NOMO-1 treated with DMSO at 0.1 percent for 48 hours (cell line): ENCODE data around the gene TNKS1BP1.

Experiments used
- DNase-seq: peaks from one replicate; lab custom pipeline; 2025; ENCODE audit not compliant: unreplicated experiment; lab: John Stamatoyannopoulos, UW

TNKS1BP1 gene

GRCh38 chr11:57313071-57313787 lies 11.5 kb downstream of the TNKS1BP1 start:
- no peak for DNase-seq

- DNase-seq: no peak
These were observed 12.2 kb downstream of the TNKS1BP1 start for GRCh38 chr11:57312511-57313021.

GRCh38 chr11:57311109-57311936 lies 13.4 kb downstream of the TNKS1BP1 start:
- DNase-seq: peak; percentile 74

- no peak for DNase-seq
These were observed 14.1 kb downstream of the TNKS1BP1 start for GRCh38 chr11:57310630-57311086.

GRCh38 chr11:57310091-57310490 lies 14.7 kb downstream of the TNKS1BP1 start:
- DNase-seq: no peak

DNA sequence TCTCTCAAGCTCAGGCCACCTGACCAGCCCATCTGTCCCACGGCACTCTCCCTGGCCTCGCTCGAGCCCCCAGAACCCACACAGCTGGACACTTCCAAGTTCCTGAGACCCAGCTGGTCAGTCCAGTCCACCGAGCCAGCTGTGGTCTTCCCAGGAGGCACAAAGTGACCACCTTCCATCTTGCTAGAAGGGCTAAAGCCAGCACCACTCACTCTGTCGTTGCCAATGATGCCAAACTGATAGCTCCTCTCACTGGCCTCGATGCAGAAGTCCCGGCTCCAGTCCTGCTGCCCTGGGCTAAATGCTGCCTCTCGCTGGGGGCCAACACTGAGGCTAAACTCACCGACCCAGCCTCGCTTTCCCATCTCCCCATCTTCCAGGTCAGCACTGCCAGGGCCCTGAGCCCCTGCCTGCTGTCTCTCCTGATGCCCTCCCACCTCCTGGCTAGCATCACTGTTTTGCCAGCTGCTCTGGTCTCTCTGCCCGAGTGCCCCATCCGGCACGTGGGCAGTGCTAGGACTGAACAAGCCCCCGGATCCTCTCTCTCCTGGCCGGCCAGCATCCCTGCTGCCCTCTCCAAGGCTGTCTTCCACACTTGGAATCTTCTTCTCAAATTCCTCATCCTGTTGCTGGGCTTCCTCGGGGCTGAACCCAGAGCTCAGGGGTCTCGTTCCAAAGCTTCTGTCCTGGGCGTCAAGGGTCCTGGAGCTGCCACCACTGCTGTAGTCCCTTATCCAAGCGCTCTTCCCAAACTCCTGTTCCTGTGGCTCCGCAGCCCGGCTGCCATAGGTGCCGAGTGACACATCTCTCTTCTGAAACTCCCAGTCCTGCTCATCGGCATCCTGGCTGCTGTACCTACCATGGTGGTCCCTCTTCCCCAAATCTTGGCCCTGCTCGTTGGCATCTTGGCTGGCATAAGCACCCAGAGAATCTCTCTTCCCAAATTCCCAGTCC lies 15.4 kb downstream of the TNKS1BP1 start:
- no peak for DNase-seq

GRCh38 chr11:57308426-57309060 lies 16.2 kb downstream of the TNKS1BP1 start:
- DNase-seq: no peak

- no peak for DNase-seq
These were observed 17.0 kb downstream of the TNKS1BP1 start for GRCh38 chr11:57307666-57308270.

- DNase-seq: no peak
These were observed 17.7 kb downstream of the TNKS1BP1 start for GRCh38 chr11:57306940-57307565.

GRCh38 chr11:57306161-57306876 lies 18.4 kb downstream of the TNKS1BP1 start:
- no peak for DNase-seq

DNA sequence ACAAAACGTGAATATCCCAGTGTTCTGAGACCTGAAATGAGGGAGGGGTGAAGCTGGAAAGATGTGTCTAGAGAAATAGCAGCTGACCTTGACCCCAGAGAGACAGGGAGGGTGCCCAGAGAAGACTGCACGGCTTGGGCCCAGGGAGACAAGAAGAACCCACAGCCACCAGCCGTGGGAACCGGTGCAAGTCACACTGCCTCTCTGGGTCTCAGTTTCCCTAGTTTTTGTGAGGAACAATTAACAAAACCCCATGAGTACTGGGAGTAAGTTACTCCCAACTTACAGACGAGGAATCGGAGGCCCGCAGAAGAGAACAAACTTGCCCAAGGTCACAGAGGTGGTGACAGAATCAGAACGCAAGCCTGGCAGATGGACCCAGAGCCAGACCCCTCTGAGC lies 19.2 kb downstream of the TNKS1BP1 start:
- no peak for DNase-seq

DNA sequence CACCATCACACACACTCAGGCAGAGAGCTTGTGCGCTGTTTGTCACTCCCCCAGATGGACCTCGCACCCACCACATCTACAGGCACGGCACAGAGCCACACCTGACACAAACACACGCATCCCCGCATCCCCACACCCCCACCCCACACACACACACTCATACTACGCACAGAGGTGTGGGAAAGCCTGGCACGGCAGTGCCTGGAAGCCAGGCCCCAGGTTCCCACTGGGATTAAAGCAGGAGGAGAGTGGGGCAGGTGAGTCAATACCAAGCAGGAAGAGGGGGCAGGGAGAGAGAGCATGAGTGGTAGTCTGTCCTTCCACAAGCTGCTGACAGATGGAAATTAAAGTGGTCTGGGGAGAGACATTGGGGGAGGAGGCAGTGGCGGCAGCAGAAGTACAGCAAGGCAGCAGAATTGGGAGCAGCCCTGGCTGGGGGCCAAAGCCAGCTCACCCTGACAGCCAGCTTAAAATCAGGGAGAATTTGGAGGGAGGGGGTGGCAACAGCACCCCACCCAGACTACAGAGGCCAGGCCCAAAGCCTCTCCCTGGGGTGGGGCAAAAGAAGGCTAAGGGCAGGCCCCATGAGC lies 20.7 kb downstream of the TNKS1BP1 start:
- DNase-seq: no peak

- no peak for DNase-seq
These were observed 21.3 kb downstream of the TNKS1BP1 start for GRCh38 chr11:57303280-57303989.

GRCh38 chr11:57302489-57302888 lies 22.3 kb downstream of the TNKS1BP1 start:
- no peak for DNase-seq

- no peak for DNase-seq
These were observed 22.9 kb downstream of the TNKS1BP1 start for GRCh38 chr11:57301711-57302423.

DNA sequence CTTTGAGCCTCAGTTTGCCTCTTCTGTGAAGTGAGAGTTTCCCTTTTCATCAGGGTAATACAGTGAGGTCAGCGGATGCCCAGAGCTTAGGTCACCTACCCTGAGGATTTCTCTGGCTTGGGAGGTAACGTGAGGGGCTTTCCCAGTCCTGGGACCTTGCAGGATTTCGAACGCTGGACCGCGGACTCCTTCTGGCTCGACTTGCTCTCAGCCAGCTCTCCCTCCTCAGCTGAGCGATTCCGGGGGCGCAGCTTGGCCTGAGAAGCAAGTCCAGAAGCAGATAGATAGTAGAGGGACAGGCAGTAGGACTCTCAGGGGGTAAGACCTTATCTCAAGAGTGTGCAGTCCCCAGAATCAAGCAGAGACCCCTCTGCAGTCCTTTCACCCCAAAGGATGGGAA lies 24.0 kb downstream of the TNKS1BP1 start:
- DNase-seq: no peak

DNA sequence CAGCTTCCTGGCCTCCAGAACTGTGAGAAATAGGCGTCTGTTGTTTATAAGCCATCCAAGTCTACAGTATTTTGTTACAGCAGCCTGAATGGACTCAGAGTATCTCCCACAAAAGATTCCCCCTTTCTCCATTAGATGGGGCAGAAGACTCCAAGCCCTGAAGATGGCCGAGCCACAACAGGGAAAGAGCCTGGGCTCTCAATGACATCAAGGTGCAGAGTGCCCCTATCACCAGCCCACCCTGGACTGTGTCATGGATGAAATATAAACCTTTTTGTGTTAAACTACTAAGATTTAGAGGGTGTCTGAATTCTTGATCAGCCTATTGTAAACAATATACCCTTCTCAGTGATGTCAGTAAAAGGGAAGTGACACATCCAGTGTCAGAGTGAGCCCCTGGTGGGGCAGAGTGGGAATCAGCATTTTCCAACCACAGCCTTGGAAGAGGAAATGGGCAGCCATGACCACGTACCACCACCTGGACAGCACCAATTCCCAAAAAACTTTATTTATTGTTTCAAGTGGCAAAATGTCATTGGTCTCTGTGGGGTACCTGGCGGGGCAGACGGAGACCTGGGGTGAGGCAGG lies 25.5 kb downstream of the TNKS1BP1 start:
- DNase-seq: no peak
